Astrocyte of the cerebellum (primary cell): ENCODE data around the gene NXPH2.

Experiments
- DNase-seq: peaks from one replicate; pipeline ENCODE4 v3.0.0-alpha.2; 2011; ENCODE audit warnings: low read depth
- H3K4me3 ChIP-seq: 2 replicates; pipeline ENCODE4 v1.5.1; 2011; ENCODE audit warnings: mild to moderate bottlenecking, low read depth, low read length, moderate library complexity
- CTCF ChIP-seq: IDR thresholded peaks from 2 replicates; pipeline ENCODE4 v1.5.1; 2012; ENCODE audit warnings: low read length, low read depth, moderate library complexity, mild to moderate bottlenecking; ENCODE audit errors: missing control alignments
- in situ Hi-C: cut with HindIII; loops from 2 replicates; pipeline ENCODE4 v1.10.0; 2017; ENCODE audit warnings: low sequenced_read_pairs

The NXPH2 gene

GRCh38 chr2:138780446-138780880 is 273 bp upstream of the NXPH2 start:
- DNase-seq = no peak
- peak overlapping the region; percentile 52 for H3K4me3 ChIP-seq
- in situ Hi-C loops = no loop called here
- TF ChIP-seq CTCF = no peak

GRCh38 chr2:138779406-138779780 is 797 bp downstream of the NXPH2 start:
- in situ Hi-C loops = no loop called here
- peak; percentile 12 for TF ChIP-seq CTCF
- peak overlapping the region; percentile 52 for H3K4me3 ChIP-seq

GRCh38 chr2:138777996-138778395 is 2.2 kb downstream of the NXPH2 start:
- no peak for TF ChIP-seq CTCF
- H3K4me3 ChIP-seq = no peak overlapping the region
- peak; percentile 31 for DNase-seq
- in situ Hi-C loops = no loop called here

More at GRCh38 chr2:138779406-138779780, 797 bp downstream of the NXPH2 start:
- DNase-seq = no peak

- DNase-seq = no peak
- no peak for TF ChIP-seq CTCF
- no peak overlapping the region for H3K4me3 ChIP-seq
- in situ Hi-C loops = no loop called here
Measured at GRCh38 chr2:138775736-138776135, 4.5 kb downstream of the NXPH2 start.

GRCh38 chr2:138771534-138771933 is 8.7 kb downstream of the NXPH2 start:
- DNase-seq = no peak
- in situ Hi-C loops = no loop called here
- no peak overlapping the region for H3K4me3 ChIP-seq
- no peak for TF ChIP-seq CTCF

- no peak for TF ChIP-seq CTCF
- peak; percentile 29 for DNase-seq
- no peak overlapping the region for H3K4me3 ChIP-seq
- in situ Hi-C loops = no loop called here
Measured at GRCh38 chr2:138767101-138767500, 13.1 kb downstream of the NXPH2 start.

- no peak overlapping the region for H3K4me3 ChIP-seq
- TF ChIP-seq CTCF = no peak
- no peak for DNase-seq
- in situ Hi-C loops = no loop called here
Measured at GRCh38 chr2:138766464-138766863, 13.7 kb downstream of the NXPH2 start.
